Measurements from ENCODE around the gene BHLHE41. TPM values are rescaled to one million over a fixed set of nuclear protein-coding genes. Genes with fewer than 3 reads are reported as not detected.
A peak's percentile ranks its signal among the peaks of the same experiment; 100 is the strongest.

The BHLHE41 gene
- total RNA-seq, 1 experiment from 2014 or later: 147 TPM

DNA sequence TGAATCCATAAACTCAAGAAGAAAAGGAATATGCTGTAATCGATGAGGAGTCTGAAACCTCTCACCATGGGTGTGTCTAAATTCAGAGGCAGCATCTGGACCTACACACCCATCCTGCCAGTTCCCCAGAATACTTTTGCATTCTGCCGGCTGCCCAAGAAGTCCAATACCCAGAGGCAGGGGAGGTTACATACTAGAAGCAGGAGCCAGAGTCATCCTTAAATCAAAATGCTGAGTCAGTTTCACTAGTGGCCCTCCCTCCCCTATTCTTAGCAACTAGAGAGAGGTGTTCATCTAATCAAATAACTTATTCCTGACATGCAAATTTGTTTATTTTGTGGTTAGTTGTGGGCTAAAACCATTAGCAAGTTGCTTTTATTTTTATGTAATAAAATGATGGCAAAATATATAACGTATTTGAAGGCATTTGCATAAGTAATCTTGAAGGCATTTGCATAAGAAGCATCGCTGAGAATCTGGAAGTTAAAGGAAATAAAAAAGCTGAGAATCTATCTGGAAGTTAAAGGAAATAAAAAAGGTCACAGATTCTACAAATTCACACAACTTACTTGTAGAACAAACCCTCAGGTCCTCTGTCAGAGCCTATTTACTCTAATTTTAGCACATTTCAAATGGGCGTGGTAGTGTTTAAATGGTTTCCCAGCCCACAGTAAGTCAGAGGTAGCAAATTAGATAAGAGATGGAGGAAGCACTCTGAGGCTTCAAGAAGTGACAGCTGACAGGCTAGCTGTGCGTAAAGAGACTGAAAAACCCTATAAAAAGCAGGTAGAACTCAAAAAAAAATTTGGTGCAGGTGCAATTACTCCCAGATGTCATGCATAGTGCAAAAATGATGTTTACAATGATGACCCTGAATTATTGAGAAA is 7.8 kb downstream of the BHLHE41 start:
- in situ Hi-C loops (cut with HindIII; ENCODE audit: low pct_unique_long_range_greater_than_20kb, low sequenced_read_pairs): no loop called here
- H3K36me3 ChIP-seq (ENCODE audit: control insufficient read depth, insufficient read depth, low read length): no peaks in the 10 kb centered on the region; the same call in 1 of the 2 replicates
- H3K27ac ChIP-seq (ENCODE audit: low read length): peak overlapping the region; percentile 100
- TF ChIP-seq SIN3A (IDR thresholded peaks at IDR 0.05; ENCODE audit: borderline replicate concordance, insufficient read depth, low read depth, low read length) (no peak), POLR2AphosphoS5 (IDR thresholded peaks at IDR 0.05; ENCODE audit: low read depth, low read length) (no peak), TCF7L2 (IDR thresholded peaks at IDR 0.05; ENCODE audit: low read depth, low read length) (no peak)
- TF ChIP-seq, protein P1, sequence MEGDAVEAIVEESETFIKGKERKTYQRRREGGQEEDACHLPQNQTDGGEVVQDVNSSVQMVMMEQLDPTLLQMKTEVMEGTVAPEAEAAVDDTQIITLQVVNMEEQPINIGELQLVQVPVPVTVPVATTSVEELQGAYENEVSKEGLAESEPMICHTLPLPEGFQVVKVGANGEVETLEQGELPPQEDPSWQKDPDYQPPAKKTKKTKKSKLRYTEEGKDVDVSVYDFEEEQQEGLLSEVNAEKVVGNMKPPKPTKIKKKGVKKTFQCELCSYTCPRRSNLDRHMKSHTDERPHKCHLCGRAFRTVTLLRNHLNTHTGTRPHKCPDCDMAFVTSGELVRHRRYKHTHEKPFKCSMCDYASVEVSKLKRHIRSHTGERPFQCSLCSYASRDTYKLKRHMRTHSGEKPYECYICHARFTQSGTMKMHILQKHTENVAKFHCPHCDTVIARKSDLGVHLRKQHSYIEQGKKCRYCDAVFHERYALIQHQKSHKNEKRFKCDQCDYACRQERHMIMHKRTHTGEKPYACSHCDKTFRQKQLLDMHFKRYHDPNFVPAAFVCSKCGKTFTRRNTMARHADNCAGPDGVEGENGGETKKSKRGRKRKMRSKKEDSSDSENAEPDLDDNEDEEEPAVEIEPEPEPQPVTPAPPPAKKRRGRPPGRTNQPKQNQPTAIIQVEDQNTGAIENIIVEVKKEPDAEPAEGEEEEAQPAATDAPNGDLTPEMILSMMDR (IDR thresholded peaks at IDR 0.05): no peak
- TF ChIP-seq, protein P2, sequence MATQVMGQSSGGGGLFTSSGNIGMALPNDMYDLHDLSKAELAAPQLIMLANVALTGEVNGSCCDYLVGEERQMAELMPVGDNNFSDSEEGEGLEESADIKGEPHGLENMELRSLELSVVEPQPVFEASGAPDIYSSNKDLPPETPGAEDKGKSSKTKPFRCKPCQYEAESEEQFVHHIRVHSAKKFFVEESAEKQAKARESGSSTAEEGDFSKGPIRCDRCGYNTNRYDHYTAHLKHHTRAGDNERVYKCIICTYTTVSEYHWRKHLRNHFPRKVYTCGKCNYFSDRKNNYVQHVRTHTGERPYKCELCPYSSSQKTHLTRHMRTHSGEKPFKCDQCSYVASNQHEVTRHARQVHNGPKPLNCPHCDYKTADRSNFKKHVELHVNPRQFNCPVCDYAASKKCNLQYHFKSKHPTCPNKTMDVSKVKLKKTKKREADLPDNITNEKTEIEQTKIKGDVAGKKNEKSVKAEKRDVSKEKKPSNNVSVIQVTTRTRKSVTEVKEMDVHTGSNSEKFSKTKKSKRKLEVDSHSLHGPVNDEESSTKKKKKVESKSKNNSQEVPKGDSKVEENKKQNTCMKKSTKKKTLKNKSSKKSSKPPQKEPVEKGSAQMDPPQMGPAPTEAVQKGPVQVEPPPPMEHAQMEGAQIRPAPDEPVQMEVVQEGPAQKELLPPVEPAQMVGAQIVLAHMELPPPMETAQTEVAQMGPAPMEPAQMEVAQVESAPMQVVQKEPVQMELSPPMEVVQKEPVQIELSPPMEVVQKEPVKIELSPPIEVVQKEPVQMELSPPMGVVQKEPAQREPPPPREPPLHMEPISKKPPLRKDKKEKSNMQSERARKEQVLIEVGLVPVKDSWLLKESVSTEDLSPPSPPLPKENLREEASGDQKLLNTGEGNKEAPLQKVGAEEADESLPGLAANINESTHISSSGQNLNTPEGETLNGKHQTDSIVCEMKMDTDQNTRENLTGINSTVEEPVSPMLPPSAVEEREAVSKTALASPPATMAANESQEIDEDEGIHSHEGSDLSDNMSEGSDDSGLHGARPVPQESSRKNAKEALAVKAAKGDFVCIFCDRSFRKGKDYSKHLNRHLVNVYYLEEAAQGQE (IDR thresholded peaks at IDR 0.05; ENCODE audit: insufficient read depth in 1 of 2, low read depth in 2 of 2, low read length in 1 of 2): no peak
- peaks cover 93% of the 10 kb centered on the region for H3K4me1 ChIP-seq (ENCODE audit: control insufficient read depth, insufficient read depth, low read length)
- H3K9me3 ChIP-seq (ENCODE audit: control insufficient read depth, insufficient read depth, low read depth, low read length): no peaks in the 10 kb centered on the region
- ATAC-seq: no peak
- no TSS peak for BruUV-seq (replicated peaks)
- ChIA-PET CTCF (interaction anchor here (0.6 kb wide), 1 partner anchor 19 kb away, joined by 4 read pairs; no protein-coding TSS in a partner anchor), POLR2A (no interaction called here)
- H3K4me3 ChIP-seq (ENCODE audit: low read depth in 2 of 2, low read length in 2 of 2): no peak overlapping the region
- DNase-seq (ENCODE audit: low read depth, low spot score): no peak
- no peaks in the 10 kb centered on the region for H3K27me3 ChIP-seq (ENCODE audit: control insufficient read depth, insufficient read depth, low read length)
- intact Hi-C loops (cut with micrococcal nuclease; ENCODE audit: unreplicated experiment): loop anchor here (10.0 kb wide), 1 partner anchor 318 kb away; no protein-coding TSS in a partner anchor

GRCh38 chr12:26114720-26115401 is 10.0 kb downstream of the BHLHE41 start:
- ChIA-PET CTCF (interaction anchor here (0.6 to 1.2 kb wide), 4 partner anchors 8 to 17 kb away, joined by 4 to 6 read pairs (median 4); no protein-coding TSS in a partner anchor), POLR2A (interaction anchor here (0.5 to 0.8 kb wide), 7 partner anchors 8 to 408 kb away, joined by 3 to 6 read pairs (median 4); no protein-coding TSS in a partner anchor)
- H3K4me3 ChIP-seq (ENCODE audit: low read depth in 2 of 2, low read length in 2 of 2): peak overlapping the region; percentile 56 to 68
- H3K9me3 ChIP-seq (ENCODE audit: control insufficient read depth, insufficient read depth, low read depth, low read length): no peaks in the 10 kb centered on the region
- in situ Hi-C loops (cut with HindIII; ENCODE audit: low pct_unique_long_range_greater_than_20kb, low sequenced_read_pairs): no loop called here
- BruUV-seq (replicated peaks): no TSS peak
- ATAC-seq (no peak), DNase-seq (ENCODE audit: low read depth, low spot score) (no peak)
- H3K36me3 ChIP-seq (ENCODE audit: control insufficient read depth, insufficient read depth, low read length): no peaks in the 10 kb centered on the region
- H3K27ac ChIP-seq (ENCODE audit: low read length): peak overlapping the region; percentile 100
- intact Hi-C loops (cut with micrococcal nuclease; ENCODE audit: unreplicated experiment): loop anchor here (10.0 kb wide), 1 partner anchor 320 kb away; no protein-coding TSS in a partner anchor
- TF ChIP-seq, protein P1 (IDR thresholded peaks at IDR 0.05): no peak
- TF ChIP-seq SIN3A (IDR thresholded peaks at IDR 0.05; ENCODE audit: borderline replicate concordance, insufficient read depth, low read depth, low read length) (no peak), TCF7L2 (IDR thresholded peaks at IDR 0.05; ENCODE audit: low read depth, low read length) (peak; percentile 87), POLR2AphosphoS5 (IDR thresholded peaks at IDR 0.05; ENCODE audit: low read depth, low read length) (no peak)
- TF ChIP-seq, protein P2 (IDR thresholded peaks at IDR 0.05; ENCODE audit: insufficient read depth in 1 of 2, low read depth in 2 of 2, low read length in 1 of 2): no peak
- H3K4me1 ChIP-seq (ENCODE audit: control insufficient read depth, insufficient read depth, low read length): peaks cover 94% of the 10 kb centered on the region
- no peaks in the 10 kb centered on the region for H3K27me3 ChIP-seq (ENCODE audit: control insufficient read depth, insufficient read depth, low read length)

All from Panc1 (cell line).